Myocyte (in vitro differentiated cells): ENCODE data around the gene BOD1L1. TPM values are rescaled to one million over a fixed set of nuclear protein-coding genes. Genes with fewer than 3 reads are reported as not detected.

Experiments
- DNase-seq: peaks from one replicate; pipeline ENCODE4 v3.0.0-alpha.2; 2012; ENCODE audit warnings: low read depth
- total RNA-seq: library from RNA; depleted of rRNA; stranded (reverse); fragments of >200 nt; gene quantifications from 2 replicates; pipeline ENCODE4 v1.2.3, GENCODE V29; 2014

BOD1L1 gene
- total RNA-seq, 1 donor from 2014 or later, result 31.9 TPM

DNA sequence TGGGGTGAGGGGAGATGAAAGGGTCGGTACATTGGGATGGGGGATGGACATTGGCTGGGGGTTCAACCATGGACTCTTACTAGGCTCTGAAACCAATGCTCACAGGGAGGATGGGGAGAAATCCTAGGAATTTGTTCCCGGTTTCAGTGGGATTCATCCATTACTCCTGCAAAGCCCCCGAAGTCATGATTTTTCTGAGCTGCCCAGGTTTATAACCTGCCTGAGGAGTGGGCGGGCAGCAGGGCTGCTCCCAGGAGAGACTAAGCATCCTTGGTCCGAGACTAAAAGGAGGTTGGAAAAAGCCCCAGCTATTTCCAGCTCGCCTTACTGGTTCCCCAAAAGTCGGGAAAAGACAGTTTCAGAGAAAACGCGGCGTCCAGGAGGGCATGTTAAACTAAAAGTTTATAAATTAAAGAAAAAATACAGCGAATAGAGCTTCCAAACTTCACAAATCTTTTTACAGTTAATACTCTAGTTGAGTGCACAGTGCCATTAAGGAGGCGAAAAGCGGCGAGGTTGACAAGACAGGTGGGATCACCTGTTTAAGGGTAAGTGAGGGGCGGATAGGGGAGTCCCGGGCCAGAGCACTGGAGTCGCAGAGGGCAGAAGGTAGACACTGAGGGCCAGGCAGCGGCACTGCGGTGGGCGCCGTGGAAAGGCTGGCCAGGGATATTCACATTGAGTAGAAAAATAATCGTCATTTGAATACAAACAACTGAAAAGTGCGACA, 86.9 kb downstream of the BOD1L1 start:
- no peak for DNase-seq

DNA sequence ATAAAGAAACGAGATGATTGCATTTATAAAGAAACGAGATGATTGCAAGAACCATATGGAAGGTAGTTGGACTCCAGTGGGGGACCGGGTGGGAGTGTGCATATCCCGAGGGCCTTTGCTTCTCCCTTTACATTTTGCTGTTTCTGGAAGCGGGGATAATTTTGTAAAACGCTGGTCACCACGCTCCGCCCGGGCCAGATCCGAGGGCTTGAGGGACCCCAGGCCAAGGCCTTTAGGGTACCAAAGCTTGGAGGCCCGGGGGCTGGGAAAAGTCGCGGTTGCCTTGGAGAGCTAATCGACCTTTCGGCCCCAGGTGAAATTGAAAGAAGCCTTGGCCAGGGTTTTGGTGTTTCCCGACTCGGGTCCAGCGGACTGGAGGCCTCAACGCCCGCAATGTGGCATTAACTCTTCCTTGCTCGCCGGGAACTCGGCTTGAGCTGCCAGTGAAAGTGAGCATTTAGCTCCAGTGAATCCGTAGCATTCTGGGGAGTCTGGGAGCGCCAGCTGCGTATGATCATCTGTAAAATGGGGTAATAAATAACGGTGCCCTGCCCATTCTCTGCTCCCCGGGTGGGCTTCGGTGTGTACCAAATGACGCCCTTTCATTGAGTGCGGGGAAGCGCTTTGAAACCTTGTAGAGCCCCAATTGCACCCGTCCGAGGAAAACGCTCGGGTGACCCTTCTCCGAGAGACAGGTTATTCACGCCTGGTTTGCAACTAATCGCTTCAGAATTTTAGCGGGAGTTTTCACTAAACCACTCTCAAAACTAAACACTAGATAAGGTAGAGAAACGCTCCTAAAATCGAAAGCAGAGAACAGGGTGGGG, 87.7 kb downstream of the BOD1L1 start:
- DNase-seq, result no peak

DNA sequence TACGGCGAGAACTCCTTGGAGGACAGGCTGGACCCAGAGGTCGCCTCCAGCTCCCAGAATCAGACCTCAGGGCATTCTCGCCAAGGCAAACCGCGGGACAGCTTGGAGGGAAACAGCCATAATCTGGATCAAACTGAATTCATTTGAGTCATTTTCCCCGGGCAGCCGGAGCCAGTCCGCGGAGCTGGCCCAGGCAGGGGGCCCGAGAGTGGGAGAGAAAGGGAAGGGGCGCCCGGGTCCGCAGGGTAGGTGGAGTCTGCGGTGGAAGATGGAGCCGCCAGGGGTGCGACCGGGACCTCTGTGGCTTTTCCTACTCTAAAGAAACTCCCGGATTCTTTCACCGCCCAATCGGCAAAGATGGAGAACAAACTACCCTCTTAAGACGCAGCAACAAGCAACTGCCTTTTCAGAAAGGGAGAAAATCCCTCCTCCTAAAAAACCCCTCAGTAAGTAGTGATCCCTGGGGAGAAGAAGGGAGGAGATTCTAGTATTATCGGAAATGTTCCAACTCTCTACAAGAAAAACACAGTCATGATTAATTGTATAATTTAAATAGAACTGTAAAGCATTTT, 88.4 kb downstream of the BOD1L1 start:
- no peak for DNase-seq

DNA sequence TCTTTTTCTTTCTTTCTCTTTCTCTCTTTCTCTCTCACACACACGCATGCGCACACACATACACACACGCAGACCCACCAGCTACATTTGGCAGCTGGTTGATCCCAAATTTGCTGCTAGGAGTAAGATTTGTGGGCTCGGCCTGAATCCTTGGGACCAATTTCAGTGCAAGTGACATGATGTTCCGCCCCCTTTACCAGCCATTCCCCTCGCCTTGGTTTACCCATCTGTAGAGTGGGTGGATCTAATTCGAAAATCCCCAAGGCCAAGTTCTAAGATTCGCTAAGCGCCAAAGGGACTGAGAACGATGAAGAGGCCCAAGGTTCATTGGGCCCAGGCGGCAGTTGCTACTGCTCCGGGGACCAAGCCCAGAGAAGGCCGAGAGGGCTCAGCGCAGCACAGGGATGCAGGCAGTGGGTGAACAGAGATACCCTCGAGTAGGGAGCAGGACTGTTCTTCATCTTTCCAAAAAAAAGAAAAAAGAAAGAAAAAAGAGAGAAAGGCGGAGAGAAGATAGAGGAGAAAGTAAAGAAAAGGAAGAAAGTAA, 89.0 kb downstream of the BOD1L1 start:
- no peak for DNase-seq

DNA sequence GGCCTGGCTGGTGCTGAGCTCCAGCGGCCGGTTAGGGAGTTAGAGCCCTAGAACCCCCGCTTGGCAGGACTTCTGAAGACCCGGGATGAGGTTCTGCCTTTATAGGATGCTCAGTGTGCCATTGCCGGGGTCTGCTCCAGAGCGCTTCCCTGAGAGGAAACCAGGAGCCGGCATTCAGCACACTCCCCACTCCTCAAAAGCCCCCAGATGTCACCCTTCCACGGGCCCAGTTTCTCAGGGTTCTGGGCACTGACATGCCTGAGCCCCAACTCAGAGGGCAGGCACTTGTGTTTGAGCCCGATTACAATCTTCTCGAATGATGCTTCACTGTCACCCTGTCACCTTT, 89.7 kb downstream of the BOD1L1 start:
- no peak for DNase-seq

DNA sequence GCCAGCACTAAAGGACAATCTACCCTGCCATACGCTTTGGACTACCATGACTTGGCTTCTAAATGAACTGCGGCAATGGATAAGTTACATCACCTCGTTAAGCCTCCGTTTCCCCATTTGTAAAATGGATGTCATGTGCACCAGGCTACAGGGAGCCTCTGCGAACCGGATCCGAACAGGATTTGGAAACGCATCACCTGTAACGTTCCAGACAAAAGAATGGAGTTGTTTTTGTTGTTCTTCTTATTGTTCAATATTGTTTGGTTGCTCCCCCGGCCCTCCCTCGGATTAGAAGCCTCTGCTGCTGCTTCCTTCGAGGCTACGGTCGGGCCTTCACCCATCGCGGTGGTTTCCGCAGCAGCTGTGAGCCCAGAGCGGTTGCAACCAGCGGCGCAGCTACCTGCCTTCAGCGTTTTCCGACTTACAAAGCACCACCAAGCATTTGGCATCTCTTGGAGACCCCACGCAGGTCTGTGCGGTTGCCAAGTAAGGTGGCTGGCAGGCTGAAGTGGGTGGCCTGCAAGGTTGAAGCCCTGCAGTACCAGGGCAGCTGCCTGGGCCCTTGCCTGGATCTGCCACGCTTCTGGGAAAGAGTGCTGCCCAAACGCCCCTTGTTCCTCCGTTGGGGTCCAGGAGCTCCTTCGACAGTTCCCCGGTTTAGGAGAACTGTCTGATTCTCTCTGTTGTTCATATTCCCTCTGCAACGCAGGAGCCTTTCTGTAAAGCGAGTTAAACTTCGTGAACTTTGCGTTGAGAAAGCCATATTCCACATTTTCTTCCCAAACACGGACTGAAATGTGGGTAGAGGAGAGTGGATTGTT, 90.3 kb downstream of the BOD1L1 start:
- DNase-seq, result no peak

DNA sequence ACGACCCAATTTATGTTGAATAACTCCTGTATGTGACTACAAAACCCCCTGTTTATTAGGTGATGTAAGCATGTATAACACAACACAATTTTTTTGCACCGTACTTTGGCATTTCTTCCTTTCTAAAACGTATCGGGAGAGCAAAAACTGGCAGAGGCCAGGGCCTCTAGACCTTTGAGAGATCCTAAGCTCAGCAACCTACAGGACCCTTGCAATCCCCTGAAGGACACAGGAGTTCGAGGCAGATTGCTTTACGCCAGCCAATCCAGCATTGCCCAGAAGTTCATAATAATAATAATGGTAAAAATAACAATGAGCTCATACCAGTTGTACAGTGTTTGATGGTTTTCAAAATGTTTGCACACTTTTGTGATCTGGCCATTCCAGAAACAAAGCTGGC, 90.9 kb downstream of the BOD1L1 start:
- DNase-seq, result no peak

DNA sequence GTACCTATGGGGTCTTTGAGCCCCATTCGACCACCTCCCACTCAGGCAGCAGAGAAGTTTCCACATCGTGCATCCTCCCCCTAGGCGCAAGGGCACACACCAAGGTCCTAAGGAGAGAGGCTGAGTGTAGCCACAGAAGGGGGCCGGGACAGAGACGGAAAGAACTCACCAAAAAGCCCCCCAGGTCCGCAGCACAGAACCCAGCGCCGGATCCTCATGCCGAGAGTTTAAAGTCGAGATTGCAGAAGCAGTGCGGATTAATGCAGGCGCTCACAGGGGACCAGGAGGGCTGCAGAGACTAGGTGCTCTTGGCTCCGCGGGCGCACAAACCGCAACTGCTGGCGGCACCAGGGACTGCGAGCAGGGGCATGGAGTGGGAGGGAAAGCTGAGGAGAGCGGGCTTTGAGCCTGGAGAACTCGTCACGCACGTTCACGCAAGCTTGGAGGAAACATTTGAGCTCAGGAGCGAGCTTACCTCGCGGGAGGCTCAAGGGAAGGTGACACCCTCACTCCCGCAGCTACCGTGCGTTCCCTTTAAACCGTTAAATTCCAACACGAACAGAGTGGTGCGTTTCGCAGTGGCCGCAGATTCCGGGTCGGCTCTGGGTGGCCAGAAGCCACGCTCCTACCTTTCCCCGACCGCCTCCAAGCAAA, 91.7 kb downstream of the BOD1L1 start:
- no peak for DNase-seq

DNA sequence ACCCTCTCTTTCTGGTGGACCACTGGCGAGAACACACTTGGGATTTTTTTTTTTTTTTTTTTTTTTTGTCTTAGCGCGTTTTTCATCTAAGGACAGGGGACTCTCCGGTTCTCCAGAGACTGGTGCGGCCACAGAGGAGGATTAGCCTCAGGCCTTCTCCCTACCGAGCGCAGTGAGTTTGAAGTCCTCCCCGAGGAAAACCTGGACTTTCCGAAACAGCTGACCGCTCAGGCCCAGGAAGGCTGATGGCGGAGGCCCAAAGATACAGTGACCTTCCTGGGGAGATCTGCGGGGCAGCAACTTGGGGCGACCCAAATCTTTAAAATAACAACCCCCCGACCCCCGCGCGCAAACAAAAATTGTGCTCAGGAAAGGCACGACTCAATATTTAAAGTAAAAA, 92.4 kb downstream of the BOD1L1 start:
- no peak for DNase-seq

DNA sequence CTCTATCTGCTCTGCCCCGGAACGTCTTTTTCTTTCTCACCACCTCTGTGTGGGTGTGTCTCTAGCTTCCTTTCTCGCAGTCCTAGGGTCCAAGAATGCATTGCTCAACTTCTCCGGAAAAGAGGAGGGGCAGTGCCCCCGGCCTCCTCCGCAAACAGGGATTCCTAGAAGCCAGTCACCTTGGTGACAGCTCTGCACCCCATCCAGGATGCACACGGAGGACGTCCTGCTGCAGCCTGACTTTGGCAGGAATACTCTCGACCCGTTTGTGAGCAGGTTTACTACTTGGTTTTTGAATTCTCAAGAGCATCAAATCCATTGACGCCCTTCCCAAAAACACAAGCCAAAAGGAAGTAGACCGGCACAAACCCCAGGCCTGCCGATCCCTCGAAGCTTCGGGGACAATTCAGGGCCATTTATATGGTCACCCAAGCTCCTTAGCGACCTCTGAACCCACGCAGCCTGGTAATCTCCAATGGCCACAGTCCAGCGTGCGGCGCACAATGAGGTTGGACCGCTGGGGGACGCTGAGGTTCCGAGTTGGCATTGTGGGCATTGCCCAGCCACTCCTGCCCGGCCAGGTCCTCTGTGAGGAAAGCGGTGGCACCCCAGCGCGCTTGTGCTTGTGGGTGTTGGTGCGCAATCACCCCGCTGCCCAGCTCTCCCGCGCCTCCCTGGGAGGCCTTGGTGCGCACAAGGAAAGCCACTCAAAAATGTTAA, 93.0 kb downstream of the BOD1L1 start:
- no peak for DNase-seq

DNA sequence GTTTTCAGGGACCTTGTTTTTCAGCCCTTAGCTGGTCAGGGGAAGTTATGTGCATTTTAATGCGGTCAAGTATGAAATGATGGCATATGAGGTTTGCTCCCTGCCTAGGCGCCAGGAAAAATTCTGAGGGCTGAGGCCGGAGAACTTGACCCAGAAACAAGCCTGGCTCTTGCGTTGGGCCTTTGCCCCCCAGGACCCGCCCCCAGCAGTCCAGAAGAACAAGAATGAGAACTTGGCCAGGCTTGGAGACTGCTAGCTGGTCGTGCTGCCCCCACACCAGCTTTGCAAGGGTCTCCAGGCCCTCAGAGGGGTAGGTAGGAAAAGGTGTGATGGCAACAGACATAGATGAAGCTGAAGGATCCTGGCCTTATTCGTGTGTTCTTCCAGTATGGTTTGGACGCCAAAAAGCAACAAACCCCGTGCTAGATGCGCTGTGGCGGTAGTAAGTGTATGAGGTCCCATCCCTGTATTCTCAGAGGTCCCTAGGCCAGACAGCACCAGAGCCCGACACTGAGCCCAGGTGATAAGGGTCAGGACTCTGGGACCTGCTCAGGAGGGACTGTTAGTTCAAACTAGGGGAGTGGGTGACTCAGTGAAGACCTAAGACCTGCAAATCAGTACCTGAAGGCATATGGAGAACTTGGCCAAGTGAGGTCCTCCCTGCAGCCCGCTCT, 93.7 kb downstream of the BOD1L1 start:
- no peak for DNase-seq

DNA sequence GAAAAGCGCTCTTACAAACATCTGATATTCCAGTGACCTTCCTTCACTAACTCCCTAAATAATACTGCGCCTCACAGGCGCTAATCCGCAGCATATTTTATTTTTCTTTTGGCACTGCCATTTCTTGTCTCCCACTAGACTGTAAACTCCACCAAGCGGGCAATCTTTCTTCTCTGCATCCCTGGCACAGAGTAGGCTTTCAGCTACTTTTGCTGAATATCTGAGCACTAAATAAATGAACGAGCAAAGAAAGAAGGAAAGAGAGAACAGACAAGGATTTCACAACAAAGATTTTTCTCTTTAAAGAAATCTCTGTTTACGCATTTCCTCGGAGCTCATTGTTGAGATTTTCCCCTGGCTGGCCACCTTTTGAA, 95.9 kb downstream of the BOD1L1 start:
- DNase-seq, result no peak

DNA sequence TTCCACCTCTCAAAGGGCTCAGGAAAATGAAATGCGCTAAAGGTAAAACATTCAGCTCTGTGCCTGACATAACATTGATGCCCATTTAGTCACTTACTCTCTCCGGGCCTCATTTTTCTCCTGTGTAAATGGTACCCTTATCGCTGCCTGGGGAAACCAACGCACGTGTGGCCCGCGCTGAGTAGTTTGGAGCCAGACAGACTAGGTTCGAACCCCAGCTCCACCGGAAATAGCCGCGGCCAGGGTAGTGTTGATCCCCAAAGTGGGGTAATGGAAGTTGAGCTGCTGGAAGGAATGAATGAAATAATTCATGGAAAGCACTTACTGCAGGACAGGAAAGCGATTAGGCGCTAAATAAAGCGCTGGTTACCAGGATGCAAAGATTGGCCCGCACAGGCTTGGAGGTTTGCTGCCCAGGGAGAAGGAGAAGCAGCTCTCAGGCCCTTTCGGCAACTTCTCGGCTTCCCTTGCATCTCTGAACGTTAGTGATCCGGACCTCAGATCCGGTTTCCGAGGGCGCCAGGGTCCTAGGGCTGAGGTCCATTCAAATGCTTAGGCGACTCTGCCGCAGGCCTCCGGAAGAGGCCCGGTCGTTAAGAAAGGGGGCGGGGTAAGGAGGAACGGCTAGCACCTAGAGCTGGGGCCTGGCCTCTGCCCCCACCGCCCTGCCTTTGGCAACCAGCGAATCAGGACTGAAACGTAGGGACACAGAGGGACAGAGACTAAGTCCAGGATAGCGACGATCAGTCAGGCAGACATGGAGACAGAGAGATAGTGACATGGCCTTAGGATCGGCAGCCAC, 96.5 kb downstream of the BOD1L1 start:
- no peak for DNase-seq

DNA sequence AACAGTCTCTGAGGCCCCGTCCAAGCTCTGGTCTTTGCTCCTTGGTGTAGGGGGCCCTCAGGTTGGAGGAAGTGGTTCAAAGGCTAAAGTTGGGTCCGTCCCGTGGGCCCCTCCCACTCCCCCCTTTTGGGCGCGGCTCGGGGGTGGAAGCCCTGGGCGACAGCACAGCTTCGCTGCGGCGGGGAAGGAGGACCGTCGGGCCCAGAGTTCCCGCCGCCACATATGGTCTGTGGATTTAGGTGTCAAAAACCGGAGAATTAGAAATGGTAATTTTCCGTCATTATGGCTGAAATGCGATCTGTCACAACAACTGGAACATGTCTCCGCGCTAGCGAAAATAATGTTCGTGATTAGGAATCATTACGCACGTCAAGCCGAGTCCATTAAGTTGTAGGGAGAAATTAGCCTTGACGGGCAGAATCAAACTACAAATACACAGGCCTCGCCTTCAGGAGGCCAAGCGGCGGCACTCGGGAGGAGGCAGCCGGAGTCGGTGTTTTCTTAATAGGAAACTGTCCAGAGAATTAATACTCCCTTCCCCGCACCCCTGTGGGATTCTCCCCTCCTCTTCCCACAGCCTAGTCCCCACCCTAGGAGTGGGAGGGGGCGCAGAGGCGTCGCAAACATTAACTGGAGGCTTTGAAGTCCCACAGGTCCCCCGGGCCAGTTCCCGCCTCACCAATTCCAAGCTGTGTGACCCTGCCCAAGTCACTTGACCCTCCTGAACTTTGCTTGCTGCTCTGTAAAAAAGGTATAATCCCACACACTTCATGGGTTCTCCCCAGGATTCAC, 98.2 kb downstream of the BOD1L1 start:
- DNase-seq, result no peak

DNA sequence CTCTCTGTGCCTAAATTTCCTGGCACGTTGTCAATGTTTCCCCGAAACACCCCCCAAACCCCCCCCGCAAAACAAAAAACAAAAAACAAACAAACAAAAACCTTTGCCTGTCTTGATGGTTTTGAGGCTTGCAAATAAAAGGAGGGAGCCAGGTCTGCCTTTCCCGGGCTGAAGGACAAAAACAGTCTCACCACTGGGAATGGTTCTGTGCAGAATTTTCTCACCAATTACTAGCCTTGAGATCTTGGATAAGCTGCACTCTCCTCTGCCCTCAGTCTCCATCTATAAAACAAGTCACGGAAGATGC, 98.8 kb downstream of the BOD1L1 start:
- DNase-seq, result no peak

DNA sequence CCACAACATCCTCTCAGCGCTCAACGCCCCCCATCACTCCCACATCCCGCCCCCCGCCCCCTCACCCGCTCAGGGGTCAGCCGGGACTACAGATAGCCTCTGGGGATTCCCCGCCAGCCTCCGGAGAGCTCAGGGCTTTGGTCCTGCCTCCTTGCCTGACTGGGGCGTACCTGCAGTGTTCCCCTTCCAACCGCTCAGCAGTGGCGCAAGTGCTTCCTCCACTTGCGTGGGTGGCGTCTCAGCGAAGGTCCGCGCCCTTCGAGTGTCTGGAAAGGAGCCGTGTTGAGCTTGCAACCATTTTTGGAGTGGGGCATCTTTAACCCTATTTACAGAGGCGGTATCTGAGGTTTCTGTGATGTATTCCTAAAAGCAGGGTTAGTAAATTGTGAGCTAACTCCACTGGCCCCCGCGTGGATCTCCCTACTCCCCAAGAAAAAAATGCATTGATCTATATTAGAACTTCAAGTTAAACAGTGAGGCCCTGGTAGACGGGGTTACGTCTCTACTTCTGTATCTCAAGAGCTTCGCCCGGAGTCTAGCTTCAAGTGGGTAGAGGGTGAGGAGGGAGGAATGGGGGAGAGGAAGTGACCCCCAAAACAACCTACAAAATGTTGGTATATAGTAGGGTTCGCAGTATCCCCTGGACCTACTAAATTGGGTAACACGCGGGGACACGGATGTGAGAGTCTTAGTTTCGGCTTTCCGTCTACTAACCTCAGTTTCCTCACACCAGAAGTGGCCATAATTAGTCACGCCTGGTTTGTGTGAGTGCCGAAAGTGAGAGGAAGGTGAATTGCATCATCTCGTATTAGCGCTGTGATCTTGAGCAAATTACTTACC, 99.3 kb downstream of the BOD1L1 start:
- no peak for DNase-seq
